Upper lobe of left lung (tissue), 4 donors: ENCODE results near the gene PVRIG.

Experiments used
- CTCF ChIP-seq, 6 experiments: fragments of 450-650 bp in 4 of 6; fragments of 200-600 bp in 2 of 6; sonication (generic) in 2 of 6; IDR thresholded peaks; one replicate each; pipeline ENCODE4 v1.5.1; 2016 to 2019; ENCODE audit warnings: antibody characterized with exemption in 6 of 6
- POLR2A ChIP-seq, 4 donors: fragments of 450-650 bp; IDR thresholded peaks; one replicate each; pipeline ENCODE4 v1.5.1; 2016 to 2017; ENCODE audit warnings: antibody characterized with exemption in 4 of 4, mild to moderate bottlenecking in 2 of 4
- POLR2AphosphoS5 ChIP-seq, 2 donors: sonication (generic); formaldehyde crosslinking; IDR thresholded peaks; one replicate each; pipeline ENCODE4 v1.5.1; 2017; ENCODE audit warnings: antibody characterized with exemption in 2 of 2

GRCh38 chr7:100257017-100257416, 37.3 kb downstream of the PVRIG start:
- TF ChIP-seq POLR2AphosphoS5 (IDR thresholded peaks at IDR 0.05) (no peak), CTCF (IDR thresholded peaks at IDR 0.05) (no peak), POLR2A (IDR thresholded peaks at IDR 0.05) (no peak)
